NCI-H82 (cell line): ENCODE data around the gene PLEKHM3.
"Not testable (repeated sequence)": the region's sequence is repeated elsewhere in the genome, so short reads cannot be mapped to it uniquely, and the experiment has no call there.

ENCODE experiments used
- DNase-seq: peaks from one replicate; lab custom pipeline; 2025; lab: John Stamatoyannopoulos, UW

The PLEKHM3 gene

DNA sequence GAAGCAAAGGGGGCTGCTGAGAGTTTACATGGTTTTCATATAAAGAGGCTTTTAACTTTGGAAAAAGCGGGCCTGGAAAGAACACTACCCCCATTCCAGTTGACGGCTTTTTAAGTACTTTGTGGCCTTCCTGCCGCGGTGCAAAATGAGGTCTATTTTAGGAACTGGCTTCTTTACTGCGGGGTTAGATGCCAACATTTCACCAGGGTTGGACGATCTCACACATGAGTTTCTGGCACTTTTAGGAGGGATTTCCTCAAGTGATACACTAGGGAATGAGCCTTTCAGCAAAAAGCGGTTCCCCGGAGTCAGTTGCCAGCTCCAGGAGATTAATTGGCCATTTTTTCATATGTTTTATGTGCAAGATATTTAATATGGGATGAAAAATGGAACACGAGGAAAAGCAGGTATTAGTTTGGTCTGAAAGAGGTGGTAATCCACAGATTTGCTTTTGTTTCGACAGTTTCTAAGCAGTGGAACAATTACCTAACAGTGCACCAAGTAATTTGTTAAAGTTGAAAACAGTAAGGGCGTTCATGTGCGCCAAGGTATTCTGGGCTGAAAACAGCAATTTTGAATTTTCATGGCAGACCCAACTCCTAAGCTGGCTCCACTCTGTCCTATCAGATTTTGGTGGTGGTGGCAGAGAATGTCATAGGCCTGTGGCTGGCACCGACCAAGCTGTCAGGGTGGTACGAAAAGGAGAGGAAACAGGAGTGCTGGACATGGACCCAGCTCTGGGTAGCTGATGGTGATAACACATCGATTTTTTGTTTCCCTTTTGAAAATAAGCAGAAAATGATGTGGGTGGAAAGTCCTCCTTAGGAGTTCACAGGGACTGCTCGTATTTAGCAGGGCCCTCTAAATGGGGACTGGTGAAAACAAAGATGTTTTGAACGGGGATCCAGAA, 200.0 kb downstream of the PLEKHM3 start:
- no peak for DNase-seq

GRCh38 chr2:207823865-207824264, 201.5 kb downstream of the PLEKHM3 start:
- no peak for DNase-seq

DNA sequence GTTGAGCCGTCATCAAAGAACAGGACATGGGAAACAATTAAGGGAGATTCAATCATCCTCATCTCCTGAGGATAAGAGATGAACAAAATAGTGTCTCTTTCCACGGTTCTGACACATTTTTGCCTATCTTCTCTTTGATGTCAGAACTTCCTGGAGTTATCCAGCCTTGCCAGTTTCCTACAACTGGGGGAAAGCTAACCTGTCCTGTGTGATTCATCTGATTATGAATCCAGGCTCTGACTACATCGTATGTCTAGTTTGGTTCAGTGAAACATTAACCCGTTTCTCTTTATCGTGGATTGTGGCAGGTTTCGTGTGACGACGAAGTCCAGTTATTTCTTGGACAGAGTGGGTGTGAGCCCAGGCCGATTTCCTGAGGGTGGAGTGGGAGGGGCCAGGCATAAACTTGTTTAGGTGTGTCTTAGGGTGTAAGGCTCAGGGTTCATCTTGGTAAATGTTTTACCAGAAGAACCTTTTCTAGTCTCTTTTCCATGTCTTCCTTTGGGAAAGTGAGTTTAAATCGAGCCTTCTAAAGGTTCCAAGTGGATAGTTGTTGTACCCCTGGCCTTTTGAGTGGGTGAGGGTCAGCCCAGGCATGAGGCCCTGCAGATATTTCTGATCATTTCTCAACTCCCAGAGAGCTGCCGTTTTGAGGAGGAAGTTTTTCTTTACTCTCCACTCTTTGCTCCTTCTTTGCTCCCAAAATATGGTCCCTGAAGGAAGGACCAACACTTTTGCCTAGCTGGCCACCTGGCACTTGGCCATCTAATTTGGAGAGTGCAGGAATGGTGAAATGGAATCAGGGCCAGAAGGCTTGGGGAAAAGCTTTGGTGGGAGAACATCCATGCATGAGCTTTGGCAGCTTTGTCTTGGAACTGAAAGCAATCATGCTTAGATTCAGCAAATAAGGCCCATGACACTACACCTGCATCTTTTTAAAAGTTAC, 205.2 kb downstream of the PLEKHM3 start:
- DNase-seq, result no peak

GRCh38 chr2:207819021-207819797, 206.1 kb downstream of the PLEKHM3 start:
- no peak for DNase-seq

DNA sequence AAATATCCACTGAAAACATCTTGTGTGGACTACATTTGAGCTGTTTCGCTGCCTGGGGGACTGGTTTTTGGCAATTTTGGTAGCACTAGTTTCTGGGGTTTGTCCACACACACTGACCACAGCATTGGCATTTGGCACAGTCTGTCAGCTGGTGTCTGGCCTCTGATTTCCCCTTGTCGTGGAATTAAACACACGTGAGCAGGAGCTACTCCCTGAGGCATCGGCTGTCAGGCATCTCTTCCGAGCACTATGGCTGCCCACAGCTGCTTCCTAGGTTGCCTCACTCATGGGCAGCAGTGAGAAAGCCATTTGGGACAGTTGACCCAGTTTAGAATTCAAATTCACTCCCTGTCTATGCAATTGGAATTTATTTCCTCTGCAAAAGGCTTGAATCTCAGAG, 208.8 kb downstream of the PLEKHM3 start:
- no peak for DNase-seq

- DNase-seq, result no peak
Measured at GRCh38 chr2:207815254-207815653, 210.1 kb downstream of the PLEKHM3 start.

- DNase-seq, result no peak
Measured at GRCh38 chr2:207813942-207814341, 211.4 kb downstream of the PLEKHM3 start.

- DNase-seq, result no peak
Measured at GRCh38 chr2:207813221-207813916, 212.0 kb downstream of the PLEKHM3 start.

GRCh38 chr2:207812726-207813080, 212.6 kb downstream of the PLEKHM3 start:
- peak; percentile 69 for DNase-seq

DNA sequence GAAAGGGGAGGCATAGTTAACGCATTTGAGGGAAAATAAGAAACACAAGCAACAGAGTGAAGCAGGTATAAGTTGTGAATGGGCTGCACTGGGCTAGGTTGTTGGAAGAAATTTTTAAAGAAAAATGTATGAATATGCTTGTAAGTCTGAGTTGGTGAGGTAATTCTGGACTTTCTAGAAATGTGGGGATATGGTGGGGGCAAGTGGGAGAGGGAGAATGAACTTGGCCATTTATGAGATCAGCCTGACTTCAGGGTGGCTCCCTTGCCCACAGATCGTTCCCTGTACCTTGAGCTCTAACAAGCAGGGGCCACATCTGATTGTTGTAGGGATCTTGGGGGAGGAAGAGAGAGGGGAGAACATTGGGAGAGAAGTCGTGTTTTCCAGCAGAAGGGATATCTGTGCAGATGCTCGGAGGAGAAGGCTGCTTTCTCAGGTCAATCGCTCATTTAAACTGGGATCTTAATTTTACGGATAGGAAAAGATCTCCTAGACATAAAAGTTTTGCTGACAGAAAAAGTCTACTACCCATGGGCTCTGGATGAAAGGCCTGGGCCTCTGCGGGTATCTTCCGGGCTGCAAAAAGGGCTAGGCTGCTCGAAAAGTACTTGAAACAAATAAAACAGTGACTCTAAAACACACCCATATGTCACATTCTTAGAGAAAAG, 213.1 kb downstream of the PLEKHM3 start:
- peak; percentile 37 for DNase-seq

- DNase-seq, result not testable (repeated sequence)
Measured at GRCh38 chr2:207811658-207812057, 213.7 kb downstream of the PLEKHM3 start.

- no peak for DNase-seq
Measured at GRCh38 chr2:207810200-207810788, 215.0 kb downstream of the PLEKHM3 start.

DNA sequence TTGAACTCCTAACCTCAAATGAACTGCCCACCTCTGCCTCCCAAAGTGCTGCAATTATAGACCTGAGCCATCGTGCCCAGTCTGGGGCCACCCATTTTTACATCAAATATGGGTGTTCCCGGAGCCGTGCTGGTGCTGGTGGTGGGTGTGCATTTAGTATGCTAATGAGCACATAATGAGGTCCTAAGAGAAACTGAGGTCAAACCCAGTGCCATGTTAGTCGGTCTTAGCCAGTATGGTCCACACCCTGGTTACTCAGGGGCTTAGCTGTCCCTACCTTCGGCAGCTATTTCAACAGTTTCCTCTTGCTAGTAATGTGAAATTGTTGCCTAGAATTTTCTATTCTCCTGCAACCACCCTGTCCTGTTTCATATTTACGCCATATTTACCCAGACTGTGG, 217.2 kb downstream of the PLEKHM3 start:
- no peak for DNase-seq

GRCh38 chr2:207807516-207807915, 217.8 kb downstream of the PLEKHM3 start:
- DNase-seq, result no peak

DNA sequence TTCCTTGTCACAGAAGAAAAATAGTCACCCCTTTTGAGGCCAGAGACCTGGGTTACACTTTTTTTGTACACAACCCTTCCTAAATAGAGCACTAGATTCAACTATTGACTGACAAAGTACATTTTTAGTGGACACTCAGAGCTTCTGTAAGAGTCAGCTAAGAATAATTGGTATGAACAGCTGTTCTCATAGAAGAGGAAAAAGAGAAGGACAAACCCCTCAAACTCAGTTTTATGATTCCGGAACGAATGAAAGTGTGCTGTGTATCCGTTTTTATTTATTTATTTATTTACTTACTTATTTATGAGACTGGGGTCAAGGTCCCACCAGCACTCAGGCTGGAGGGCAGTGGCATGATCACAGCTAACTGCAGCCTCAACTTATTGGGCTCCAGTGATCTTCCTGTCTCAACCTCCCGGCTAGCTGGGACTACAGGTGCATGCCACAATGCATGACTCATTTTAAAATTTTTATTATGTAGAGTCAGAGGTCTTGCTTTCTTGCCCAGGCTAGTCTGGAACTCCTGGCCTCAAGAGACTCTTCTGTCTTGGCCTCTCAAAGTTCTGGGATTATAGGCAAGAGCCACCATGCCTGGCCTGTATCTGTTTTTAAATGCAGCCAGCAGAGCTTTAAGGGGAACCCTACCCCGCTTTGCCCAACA, 219.6 kb downstream of the PLEKHM3 start:
- DNase-seq, result no peak

GRCh38 chr2:207802650-207803049, 222.7 kb downstream of the PLEKHM3 start:
- DNase-seq, result no peak

DNA sequence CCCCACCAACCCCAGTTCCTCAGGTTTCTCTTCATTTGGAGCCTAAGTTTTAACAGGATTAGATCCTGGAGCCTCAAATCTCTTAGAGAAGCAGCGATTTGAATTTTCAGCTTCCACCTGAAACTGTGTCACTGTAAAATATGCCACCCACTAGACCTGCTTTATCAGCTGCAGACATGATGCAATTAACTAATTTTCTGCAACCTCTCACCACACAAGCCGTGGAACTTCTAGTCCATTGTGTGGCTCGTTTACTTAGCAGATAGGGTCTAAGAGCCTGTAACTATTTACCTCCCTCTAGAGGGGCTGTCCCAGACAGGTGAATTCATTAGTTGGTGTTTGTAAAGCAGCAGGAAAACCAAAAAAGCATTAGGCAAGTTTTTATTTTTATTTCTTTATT, 224.1 kb downstream of the PLEKHM3 start:
- DNase-seq, result peak; percentile 72

DNA sequence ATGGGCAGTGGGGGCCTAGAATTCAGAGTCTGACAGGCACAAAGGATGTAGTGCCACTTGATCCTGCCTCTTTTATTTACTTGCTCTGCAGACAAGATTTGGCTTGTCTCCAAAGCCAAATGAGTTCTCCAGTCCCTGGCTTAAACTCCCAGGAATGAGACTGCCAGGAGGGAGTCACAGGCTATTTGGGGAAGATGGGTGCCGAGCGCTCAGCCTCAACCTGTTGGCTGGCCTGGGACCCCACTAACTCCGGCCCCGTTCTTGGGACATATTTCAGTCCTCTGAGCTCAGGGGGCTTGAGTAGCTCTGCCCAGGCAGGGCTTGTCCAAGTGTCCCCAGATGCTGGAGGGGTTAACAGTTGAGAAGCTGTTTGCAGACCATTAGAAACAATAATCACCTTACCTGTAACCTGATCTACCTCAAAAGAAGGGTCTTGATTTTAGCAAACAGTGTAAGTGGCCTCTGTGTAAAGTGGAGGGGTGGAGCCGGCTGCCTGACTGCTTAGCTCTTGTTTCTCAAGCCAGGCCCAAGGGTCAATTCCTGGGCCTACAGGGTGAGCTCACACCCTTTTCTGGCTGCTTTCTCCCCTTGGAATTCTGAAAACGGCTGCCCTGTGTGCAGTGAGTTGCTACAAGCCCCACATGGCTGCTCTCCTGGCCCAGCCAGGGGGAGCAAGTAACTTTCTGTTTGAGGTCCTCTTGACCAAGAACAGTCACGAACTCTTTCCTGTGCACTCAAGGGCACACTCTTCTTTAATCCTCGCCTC, 228.6 kb downstream of the PLEKHM3 start:
- DNase-seq, result peak; percentile 92

DNA sequence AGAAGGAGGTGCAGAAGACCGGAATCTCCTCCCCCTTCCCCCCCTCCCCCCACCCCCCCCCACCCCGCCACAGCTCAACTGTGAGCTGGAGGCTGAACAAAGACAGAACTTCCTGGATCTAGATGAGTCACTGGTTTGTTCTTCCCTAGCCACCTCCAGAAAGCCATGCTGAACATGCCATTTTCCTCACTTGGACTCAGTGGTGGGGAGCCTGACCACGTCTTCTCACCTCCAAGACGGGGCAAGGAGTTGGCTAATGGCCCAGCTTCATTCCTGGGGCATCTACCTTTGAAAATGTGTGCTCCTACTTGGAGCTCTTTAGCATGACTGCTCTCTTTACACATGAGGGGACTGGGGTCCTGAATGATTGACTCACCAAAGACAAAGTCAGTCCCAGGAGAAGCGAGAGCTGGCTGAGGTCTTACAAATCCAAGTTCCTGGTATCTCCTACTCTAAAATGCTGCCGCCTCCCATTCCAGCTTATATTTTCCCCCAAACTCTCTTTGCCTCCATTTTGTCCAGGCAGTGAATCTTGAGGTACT, 233.0 kb downstream of the PLEKHM3 start:
- no peak for DNase-seq
